Skeletal muscle tissue (tissue), 4 donors: Measurements from ENCODE around the gene GBF1. TPM values are rescaled to one million over a fixed set of nuclear protein-coding genes. Genes with fewer than 3 reads are reported as not detected.

Source experiments
- H3K27ac ChIP-seq: one replicate; pipeline ENCODE4 v1.7.0; 2013; ENCODE audit warnings: mild to moderate bottlenecking, low read depth, low read length, inconsistent platforms
- H3K27me3 ChIP-seq, 3 donors: one replicate each; pipeline ENCODE4 v1.7.0; 2013; ENCODE audit warnings: low read length in 3 of 3; ENCODE audit not compliant: control insufficient read depth in 3 of 3, insufficient read depth in 3 of 3
- H3K36me3 ChIP-seq, 3 donors: one replicate each; pipeline ENCODE4 v1.7.0; 2013; ENCODE audit warnings: low read length in 3 of 3; ENCODE audit not compliant: control insufficient read depth in 3 of 3, insufficient read depth in 3 of 3
- H3K4me1 ChIP-seq, 3 donors: one replicate each; pipeline ENCODE4 v1.7.0; 2013; ENCODE audit warnings: low read length in 3 of 3, mild to moderate bottlenecking in 3 of 3; ENCODE audit not compliant: control insufficient read depth in 3 of 3, insufficient read depth in 3 of 3
- H3K4me3 ChIP-seq, 3 donors: one replicate each; pipeline ENCODE4 v1.7.0; 2013; ENCODE audit warnings: low read length in 3 of 3
- H3K9ac ChIP-seq, 3 donors: one replicate each; pipeline ENCODE4 v1.7.0; 2013; ENCODE audit warnings: low read length in 3 of 3, mild to moderate bottlenecking in 3 of 3, moderate library complexity in 2 of 3, low read depth in 1 of 3
- H3K9me3 ChIP-seq, 3 donors: one replicate each; pipeline ENCODE4 v1.7.0; 2013; ENCODE audit warnings: low read length in 3 of 3; ENCODE audit not compliant: control insufficient read depth in 3 of 3
- total RNA-seq: library from RNA; depleted of rRNA; stranded (reverse); fragments of >200 nt; gene quantifications from one replicate; pipeline ENCODE4 v1.2.3, GENCODE V29; 2014
- donor health status: Osteomylitis.

Gene GBF1
- total RNA-seq, 1 donor from 2014 or later = 17.7 TPM

- no peaks in the 10 kb centered on the region for H3K9me3 ChIP-seq
- peaks cover 0 to 3% (median 0%) of the 10 kb centered on the region in 3 donors for H3K36me3 ChIP-seq
- no peaks in the 10 kb centered on the region for H3K27me3 ChIP-seq
- H3K4me3 ChIP-seq = peak overlapping the region in 2 of 3 donors; percentile 16 to 54
- H3K27ac ChIP-seq = peak overlapping the region; percentile 76
- H3K9ac ChIP-seq = peak overlapping the region in 1 of 3 donors; percentile 19
- peaks cover 22 to 35% (median 28%) of the 10 kb centered on the region in 3 donors for H3K4me1 ChIP-seq
Observed at GRCh38 chr10:102326031-102326430, 80.7 kb downstream of the GBF1 start.

- Histone ChIP-seq H3K9ac (peak overlapping the region in 2 of 3 donors; percentile 30 to 66), H3K27ac (peak overlapping the region; percentile 76), H3K4me1 (peaks cover 22 to 35% (median 28%) of the 10 kb centered on the region in 3 donors), H3K9me3 (no peaks in the 10 kb centered on the region), H3K4me3 (peak overlapping the region in 2 of 3 donors; percentile 46 to 54), H3K27me3 (no peaks in the 10 kb centered on the region), H3K36me3 (no peaks in the 10 kb centered on the region)
Observed at GRCh38 chr10:102327002-102327401, 81.7 kb downstream of the GBF1 start.

GRCh38 chr10:102327641-102328040 is 82.3 kb downstream of the GBF1 start:
- Histone ChIP-seq H3K36me3 (no peaks in the 10 kb centered on the region), H3K27ac (peak overlapping the region; percentile 76), H3K9ac (peak overlapping the region in 1 of 3 donors; percentile 66), H3K9me3 (no peaks in the 10 kb centered on the region), H3K27me3 (no peaks in the 10 kb centered on the region), H3K4me1 (peaks cover 22 to 35% (median 28%) of the 10 kb centered on the region in 3 donors), H3K4me3 (peak overlapping the region in 1 of 3 donors; percentile 19)

- Histone ChIP-seq H3K4me1 (peaks cover 26 to 43% (median 29%) of the 10 kb centered on the region in 3 donors), H3K27ac (peak overlapping the region; percentile 5), H3K27me3 (no peaks in the 10 kb centered on the region)
Observed at GRCh38 chr10:102332772-102333171, 87.4 kb downstream of the GBF1 start.

GRCh38 chr10:102334101-102334500 is 88.8 kb downstream of the GBF1 start:
- H3K27ac ChIP-seq = peak overlapping the region; percentile 58
- H3K9me3 ChIP-seq = no peaks in the 10 kb centered on the region
- no peaks in the 10 kb centered on the region for H3K27me3 ChIP-seq
- H3K4me1 ChIP-seq = peaks cover 23 to 35% (median 26%) of the 10 kb centered on the region in 3 donors
- no peak overlapping the region for H3K4me3 ChIP-seq
- peak overlapping the region in 1 of 3 donors; percentile 16 for H3K9ac ChIP-seq
- H3K36me3 ChIP-seq = peaks cover 0 to 3% (median 0%) of the 10 kb centered on the region in 3 donors

More at GRCh38 chr10:102332772-102333171, 87.4 kb downstream of the GBF1 start:
- Histone ChIP-seq H3K9me3 (no peaks in the 10 kb centered on the region), H3K9ac (no peak overlapping the region), H3K4me3 (no peak overlapping the region), H3K36me3 (peaks cover 0 to 3% (median 0%) of the 10 kb centered on the region in 3 donors)

GRCh38 chr10:102335184-102335583 is 89.9 kb downstream of the GBF1 start:
- Histone ChIP-seq H3K9ac (no peak overlapping the region), H3K36me3 (peaks cover 0 to 3% (median 0%) of the 10 kb centered on the region in 3 donors), H3K4me3 (peak overlapping the region in 2 of 3 donors; percentile 32 to 37), H3K27me3 (no peaks in the 10 kb centered on the region), H3K4me1 (peaks cover 22 to 33% (median 26%) of the 10 kb centered on the region in 3 donors), H3K9me3 (no peaks in the 10 kb centered on the region), H3K27ac (peak overlapping the region; percentile 58)

- Histone ChIP-seq H3K4me3 (no peak overlapping the region), H3K27ac (no peak overlapping the region), H3K36me3 (peaks cover 0 to 4% (median under 1%) of the 10 kb centered on the region in 3 donors), H3K4me1 (peaks cover 0 to 3% (median 0%) of the 10 kb centered on the region in 3 donors), H3K27me3 (no peaks in the 10 kb centered on the region), H3K9ac (no peak overlapping the region), H3K9me3 (no peaks in the 10 kb centered on the region)
Observed at GRCh38 chr10:102341038-102341688, 95.8 kb downstream of the GBF1 start.

GRCh38 chr10:102342458-102342857 is 97.1 kb downstream of the GBF1 start:
- H3K9me3 ChIP-seq = no peaks in the 10 kb centered on the region
- no peak overlapping the region for H3K9ac ChIP-seq
- peaks cover 0 to 8% (median 4%) of the 10 kb centered on the region in 3 donors for H3K36me3 ChIP-seq
- H3K27ac ChIP-seq = no peak overlapping the region
- H3K4me1 ChIP-seq = peaks cover 2 to 6% (median 2%) of the 10 kb centered on the region in 3 donors
- no peaks in the 10 kb centered on the region for H3K27me3 ChIP-seq
- no peak overlapping the region for H3K4me3 ChIP-seq

GRCh38 chr10:102342958-102343357 is 97.6 kb downstream of the GBF1 start:
- H3K4me1 ChIP-seq = peaks cover 5 to 9% (median 6%) of the 10 kb centered on the region in 3 donors
- no peak overlapping the region for H3K27ac ChIP-seq
- peaks cover 0 to 8% (median 4%) of the 10 kb centered on the region in 3 donors for H3K36me3 ChIP-seq
- no peak overlapping the region for H3K9ac ChIP-seq
- H3K4me3 ChIP-seq = no peak overlapping the region
- no peaks in the 10 kb centered on the region for H3K27me3 ChIP-seq
- H3K9me3 ChIP-seq = no peaks in the 10 kb centered on the region

GRCh38 chr10:102344067-102344466 is 98.7 kb downstream of the GBF1 start:
- Histone ChIP-seq H3K27ac (no peak overlapping the region), H3K27me3 (no peaks in the 10 kb centered on the region), H3K4me1 (peaks cover 5 to 9% (median 6%) of the 10 kb centered on the region in 3 donors), H3K36me3 (peaks cover 0 to 8% (median 4%) of the 10 kb centered on the region in 3 donors), H3K9ac (no peak overlapping the region), H3K9me3 (no peaks in the 10 kb centered on the region), H3K4me3 (no peak overlapping the region)
